ENCODE results near the gene CCNT1.

CCNT1 gene

DNA sequence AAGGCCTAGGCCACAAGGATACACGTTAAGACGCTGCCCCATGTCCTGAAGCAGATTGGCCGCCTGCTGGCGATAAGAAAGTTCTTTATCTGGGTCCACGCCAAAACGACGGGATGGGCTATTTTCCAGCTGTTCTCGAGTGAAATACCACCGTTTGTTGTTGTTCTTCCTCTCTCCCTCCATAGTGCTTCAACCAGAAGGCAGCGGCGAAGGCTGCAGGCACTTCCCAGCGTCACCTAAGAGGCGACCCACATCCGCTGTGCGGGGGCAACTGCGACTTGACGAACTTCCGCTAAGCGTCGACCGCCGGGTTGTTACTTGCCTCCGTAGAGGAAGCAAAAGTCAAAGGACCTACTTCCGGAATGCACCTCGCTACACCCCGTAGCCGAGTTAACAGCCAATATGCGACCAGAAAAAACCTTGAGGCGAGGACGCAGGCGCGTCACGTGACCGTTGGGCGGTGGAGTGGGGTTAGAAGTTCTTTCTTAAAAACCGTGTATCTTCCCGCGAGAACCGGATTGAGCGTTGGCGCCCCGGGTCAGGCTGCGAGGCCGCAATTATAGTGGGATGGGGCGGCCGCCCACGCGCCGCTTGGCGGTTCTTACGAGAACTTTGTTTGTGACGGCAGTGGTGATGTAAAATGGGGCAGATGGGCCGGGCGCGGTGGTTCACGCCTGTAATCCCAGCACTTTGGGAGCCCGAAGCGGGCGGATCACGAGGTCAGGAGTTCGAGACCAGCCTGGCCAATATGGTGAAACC lies at the start of gene CCNT1:
Gene CCNT1, minus strand, starts transcription at position 215 of the 759 bp plus-strand sequence. Its CDS starts 32 bp downstream, at position 183.
- H3K4me3 ChIP-seq (ENCODE audit: low read length): peak within 1 kb of the TSS; percentile 88
- DNase-seq (ENCODE audit: low read depth): peak; percentile 100
- TF ChIP-seq CTCF (conservative IDR thresholded peaks at IDR 0.05; ENCODE audit: low read depth, low read length): peak; percentile 28

DNA sequence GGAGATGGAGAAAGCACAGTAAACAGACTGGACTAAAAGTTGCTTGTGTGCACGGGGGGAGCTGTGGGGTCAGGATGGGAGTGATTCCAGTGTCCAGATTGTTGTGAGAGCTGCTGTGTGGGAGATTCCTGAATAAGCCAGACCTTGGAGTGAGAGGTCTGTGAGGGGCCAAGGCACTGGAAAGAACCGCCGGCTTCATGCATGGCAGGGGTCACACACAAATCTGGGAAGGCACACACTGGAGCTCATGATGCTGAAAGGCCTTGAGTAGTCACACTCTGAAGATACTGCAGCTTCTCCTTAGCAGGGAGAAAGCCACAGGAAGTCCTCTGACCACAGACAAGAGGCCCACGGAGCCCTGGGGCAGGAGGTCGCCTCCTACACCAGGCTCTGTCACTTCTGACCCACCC lies 49.3 kb upstream of the CCNT1 start:
- H3K4me3 ChIP-seq (ENCODE audit: low read length): no peak overlapping the region
- DNase-seq (ENCODE audit: low read depth): no peak
- TF ChIP-seq CTCF (conservative IDR thresholded peaks at IDR 0.05; ENCODE audit: low read depth, low read length): no peak

DNA sequence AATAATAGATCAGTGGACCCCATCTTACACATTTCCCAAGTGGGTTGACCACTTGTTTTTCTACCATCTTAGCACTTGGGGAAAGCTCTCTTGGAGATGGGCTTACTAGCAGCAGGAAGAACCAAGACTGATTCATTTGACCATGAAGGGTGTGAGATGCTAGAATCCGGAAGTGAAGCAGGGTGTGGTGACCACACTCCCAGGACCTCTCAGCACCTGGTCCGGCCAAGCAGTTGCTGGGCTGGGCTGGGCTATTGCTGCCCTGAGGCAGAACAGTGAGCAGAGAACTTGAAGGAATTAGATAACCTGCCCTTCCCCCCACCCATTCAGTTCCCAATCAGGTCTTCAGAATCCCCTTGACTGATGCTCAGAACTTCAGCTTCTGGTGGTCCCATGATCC lies 48.0 kb upstream of the CCNT1 start:
- no peak for DNase-seq (ENCODE audit: low read depth)
- TF ChIP-seq CTCF (conservative IDR thresholded peaks at IDR 0.05; ENCODE audit: low read depth, low read length): no peak
- H3K4me3 ChIP-seq (ENCODE audit: low read length): no peak overlapping the region

- no peak for DNase-seq (ENCODE audit: low read depth)
- no peak overlapping the region for H3K4me3 ChIP-seq (ENCODE audit: low read length)
- no peak for TF ChIP-seq CTCF (conservative IDR thresholded peaks at IDR 0.05; ENCODE audit: low read depth, low read length)
Observed at GRCh38 chr12:48758737-48759136, 42.2 kb upstream of the CCNT1 start.

- no peak overlapping the region for H3K4me3 ChIP-seq (ENCODE audit: low read length)
- no peak for TF ChIP-seq CTCF (conservative IDR thresholded peaks at IDR 0.05; ENCODE audit: low read depth, low read length)
- DNase-seq (ENCODE audit: low read depth): no peak
Observed at GRCh38 chr12:48758186-48758585, 41.7 kb upstream of the CCNT1 start.

GRCh38 chr12:48750769-48751356 lies 34.4 kb upstream of the CCNT1 start:
- TF ChIP-seq CTCF (conservative IDR thresholded peaks at IDR 0.05; ENCODE audit: low read depth, low read length): no peak
- DNase-seq (ENCODE audit: low read depth): no peak
- H3K4me3 ChIP-seq (ENCODE audit: low read length): no peak overlapping the region

DNA sequence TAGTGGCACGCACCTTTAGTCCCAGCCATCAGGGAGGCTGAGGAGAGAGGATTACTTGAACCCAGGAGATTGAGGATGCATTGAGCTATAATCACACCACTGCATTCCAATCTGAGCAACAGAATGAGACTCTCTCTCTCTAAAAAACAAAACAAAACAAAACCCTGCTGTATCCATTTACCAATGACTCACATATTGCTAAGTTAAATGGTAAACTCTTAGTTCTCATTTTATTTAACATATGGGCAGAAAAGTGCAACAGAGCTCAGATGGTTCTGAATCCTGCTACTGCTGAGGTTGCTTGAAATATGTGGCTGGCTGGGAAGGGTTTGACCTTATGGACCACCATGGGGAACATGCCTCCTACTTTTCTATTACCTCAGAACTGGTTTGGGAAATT lies 33.7 kb upstream of the CCNT1 start:
- DNase-seq (ENCODE audit: low read depth): no peak
- no peak for TF ChIP-seq CTCF (conservative IDR thresholded peaks at IDR 0.05; ENCODE audit: low read depth, low read length)
- no peak overlapping the region for H3K4me3 ChIP-seq (ENCODE audit: low read length)

All from retinal pigment epithelial cell (primary cell).